Measurements from ENCODE around the gene C2CD3.

C2CD3 gene

GRCh38 chr11:74004759-74005615 lies 165.8 kb downstream of the C2CD3 start:
- Histone ChIP-seq H3K27ac (ENCODE audit: low read length) (no peak overlapping the region), H3K27me3 (ENCODE audit: control insufficient read depth in 1 of 2, insufficient read depth in 2 of 2, low read length in 2 of 2) (no peaks in the 10 kb centered on the region), H3K4me3 (ENCODE audit: low read length in 2 of 2) (no peak overlapping the region), H3K4me1 (ENCODE audit: control insufficient read depth, insufficient read depth, low read length) (peaks cover 9% of the 10 kb centered on the region), H3K9ac (ENCODE audit: low read length in 2 of 2) (no peak overlapping the region), H3K36me3 (ENCODE audit: control insufficient read depth in 2 of 2, insufficient read depth in 2 of 2, low read length in 2 of 2) (peaks cover 12 to 23% of the 10 kb centered on the region in 2 donors), H3K9me3 (ENCODE audit: control insufficient read depth in 2 of 2, low read length in 2 of 2) (no peaks in the 10 kb centered on the region)

GRCh38 chr11:74004046-74004695 lies 166.6 kb downstream of the C2CD3 start:
- no peak overlapping the region for H3K9ac ChIP-seq (ENCODE audit: low read length in 2 of 2)

GRCh38 chr11:74002832-74003231 lies 168.0 kb downstream of the C2CD3 start:
- Histone ChIP-seq H3K4me3 (ENCODE audit: low read length in 2 of 2) (no peak overlapping the region), H3K27ac (ENCODE audit: low read length) (no peak overlapping the region), H3K36me3 (ENCODE audit: control insufficient read depth in 2 of 2, insufficient read depth in 2 of 2, low read length in 2 of 2) (peaks cover 12 to 23% of the 10 kb centered on the region in 2 donors), H3K27me3 (ENCODE audit: control insufficient read depth in 1 of 2, insufficient read depth in 2 of 2, low read length in 2 of 2) (no peaks in the 10 kb centered on the region), H3K9me3 (ENCODE audit: control insufficient read depth in 2 of 2, low read length in 2 of 2) (no peaks in the 10 kb centered on the region), H3K9ac (ENCODE audit: low read length in 2 of 2) (no peak overlapping the region), H3K4me1 (ENCODE audit: control insufficient read depth, insufficient read depth, low read length) (peaks cover 3% of the 10 kb centered on the region)

More at GRCh38 chr11:74004046-74004695, 166.6 kb downstream of the C2CD3 start:
- peaks cover 9% of the 10 kb centered on the region for H3K4me1 ChIP-seq (ENCODE audit: control insufficient read depth, insufficient read depth, low read length)
- no peaks in the 10 kb centered on the region for H3K9me3 ChIP-seq (ENCODE audit: control insufficient read depth in 2 of 2, low read length in 2 of 2)
- peaks cover 12 to 23% of the 10 kb centered on the region in 2 donors for H3K36me3 ChIP-seq (ENCODE audit: control insufficient read depth in 2 of 2, insufficient read depth in 2 of 2, low read length in 2 of 2)
- no peaks in the 10 kb centered on the region for H3K27me3 ChIP-seq (ENCODE audit: control insufficient read depth in 1 of 2, insufficient read depth in 2 of 2, low read length in 2 of 2)
- no peak overlapping the region for H3K27ac ChIP-seq (ENCODE audit: low read length)
- no peak overlapping the region for H3K4me3 ChIP-seq (ENCODE audit: low read length in 2 of 2)

GRCh38 chr11:74001822-74002286 lies 168.9 kb downstream of the C2CD3 start:
- Histone ChIP-seq H3K4me3 (ENCODE audit: low read length in 2 of 2) (no peak overlapping the region), H3K9ac (ENCODE audit: low read length in 2 of 2) (no peak overlapping the region), H3K27ac (ENCODE audit: low read length) (no peak overlapping the region), H3K36me3 (ENCODE audit: control insufficient read depth in 2 of 2, insufficient read depth in 2 of 2, low read length in 2 of 2) (peaks cover 12 to 23% of the 10 kb centered on the region in 2 donors), H3K9me3 (ENCODE audit: control insufficient read depth in 2 of 2, low read length in 2 of 2) (no peaks in the 10 kb centered on the region), H3K27me3 (ENCODE audit: control insufficient read depth in 1 of 2, insufficient read depth in 2 of 2, low read length in 2 of 2) (no peaks in the 10 kb centered on the region), H3K4me1 (ENCODE audit: control insufficient read depth, insufficient read depth, low read length) (no peaks in the 10 kb centered on the region)

- no peak overlapping the region for H3K9ac ChIP-seq (ENCODE audit: low read length in 2 of 2)
- H3K36me3 ChIP-seq (ENCODE audit: control insufficient read depth in 2 of 2, insufficient read depth in 2 of 2, low read length in 2 of 2), result peaks cover 12 to 23% of the 10 kb centered on the region in 2 donors
- no peaks in the 10 kb centered on the region for H3K4me1 ChIP-seq (ENCODE audit: control insufficient read depth, insufficient read depth, low read length)
- H3K27ac ChIP-seq (ENCODE audit: low read length), result no peak overlapping the region
- no peak overlapping the region for H3K4me3 ChIP-seq (ENCODE audit: low read length in 2 of 2)
- no peaks in the 10 kb centered on the region for H3K9me3 ChIP-seq (ENCODE audit: control insufficient read depth in 2 of 2, low read length in 2 of 2)
- no peaks in the 10 kb centered on the region for H3K27me3 ChIP-seq (ENCODE audit: control insufficient read depth in 1 of 2, insufficient read depth in 2 of 2, low read length in 2 of 2)
Measured at GRCh38 chr11:74000307-74001133, 170.3 kb downstream of the C2CD3 start.

- no peaks in the 10 kb centered on the region for H3K4me1 ChIP-seq (ENCODE audit: control insufficient read depth, insufficient read depth, low read length)
- peaks cover 12 to 23% of the 10 kb centered on the region in 2 donors for H3K36me3 ChIP-seq (ENCODE audit: control insufficient read depth in 2 of 2, insufficient read depth in 2 of 2, low read length in 2 of 2)
- H3K27me3 ChIP-seq (ENCODE audit: control insufficient read depth in 1 of 2, insufficient read depth in 2 of 2, low read length in 2 of 2), result no peaks in the 10 kb centered on the region
- no peak overlapping the region for H3K27ac ChIP-seq (ENCODE audit: low read length)
- H3K4me3 ChIP-seq (ENCODE audit: low read length in 2 of 2), result no peak overlapping the region
- H3K9me3 ChIP-seq (ENCODE audit: control insufficient read depth in 2 of 2, low read length in 2 of 2), result no peaks in the 10 kb centered on the region
- H3K9ac ChIP-seq (ENCODE audit: low read length in 2 of 2), result no peak overlapping the region
Measured at GRCh38 chr11:73999581-74000306, 171.1 kb downstream of the C2CD3 start.

- Histone ChIP-seq H3K27ac (ENCODE audit: low read length) (no peak overlapping the region), H3K4me1 (ENCODE audit: control insufficient read depth, insufficient read depth, low read length) (no peaks in the 10 kb centered on the region), H3K36me3 (ENCODE audit: control insufficient read depth in 2 of 2, insufficient read depth in 2 of 2, low read length in 2 of 2) (peaks cover 10 to 16% of the 10 kb centered on the region in 2 donors), H3K9me3 (ENCODE audit: control insufficient read depth in 2 of 2, low read length in 2 of 2) (no peaks in the 10 kb centered on the region), H3K9ac (ENCODE audit: low read length in 2 of 2) (no peak overlapping the region), H3K4me3 (ENCODE audit: low read length in 2 of 2) (no peak overlapping the region), H3K27me3 (ENCODE audit: control insufficient read depth in 1 of 2, insufficient read depth in 2 of 2, low read length in 2 of 2) (no peaks in the 10 kb centered on the region)
Measured at GRCh38 chr11:73998846-73999575, 171.8 kb downstream of the C2CD3 start.

GRCh38 chr11:73997120-73997770 lies 173.6 kb downstream of the C2CD3 start:
- H3K27me3 ChIP-seq (ENCODE audit: control insufficient read depth in 1 of 2, insufficient read depth in 2 of 2, low read length in 2 of 2), result no peaks in the 10 kb centered on the region
- H3K9me3 ChIP-seq (ENCODE audit: control insufficient read depth in 2 of 2, low read length in 2 of 2), result no peaks in the 10 kb centered on the region
- H3K9ac ChIP-seq (ENCODE audit: low read length in 2 of 2), result no peak overlapping the region
- H3K4me3 ChIP-seq (ENCODE audit: low read length in 2 of 2), result no peak overlapping the region
- peaks cover 0 to 4% of the 10 kb centered on the region in 2 donors for H3K36me3 ChIP-seq (ENCODE audit: control insufficient read depth in 2 of 2, insufficient read depth in 2 of 2, low read length in 2 of 2)
- H3K27ac ChIP-seq (ENCODE audit: low read length), result no peak overlapping the region
- H3K4me1 ChIP-seq (ENCODE audit: control insufficient read depth, insufficient read depth, low read length), result no peaks in the 10 kb centered on the region

- H3K27ac ChIP-seq (ENCODE audit: low read length), result no peak overlapping the region
- no peak overlapping the region for H3K4me3 ChIP-seq (ENCODE audit: low read length in 2 of 2)
Measured at GRCh38 chr11:73996161-73996747, 174.5 kb downstream of the C2CD3 start.

More at GRCh38 chr11:73996161-73996747, 174.5 kb downstream of the C2CD3 start:
- H3K9ac ChIP-seq (ENCODE audit: low read length in 2 of 2), result no peak overlapping the region
- no peaks in the 10 kb centered on the region for H3K27me3 ChIP-seq (ENCODE audit: control insufficient read depth in 1 of 2, insufficient read depth in 2 of 2, low read length in 2 of 2)
- H3K9me3 ChIP-seq (ENCODE audit: control insufficient read depth in 2 of 2, low read length in 2 of 2), result no peaks in the 10 kb centered on the region
- peaks cover 0 to 2% of the 10 kb centered on the region in 2 donors for H3K36me3 ChIP-seq (ENCODE audit: control insufficient read depth in 2 of 2, insufficient read depth in 2 of 2, low read length in 2 of 2)
- H3K4me1 ChIP-seq (ENCODE audit: control insufficient read depth, insufficient read depth, low read length), result no peaks in the 10 kb centered on the region

Measured in stomach smooth muscle (tissue), 2 donors.